HG02870 (cell line): Measurements from ENCODE around the gene CCDC174.
A peak's percentile ranks its signal among the peaks of the same experiment; 100 is the strongest.
"Not testable (repeated sequence)": the region's sequence is repeated elsewhere in the genome, so short reads cannot be mapped to it uniquely, and the experiment has no call there.

Experiments
- ATAC-seq: cut with Tn5 transposase; IDR thresholded peaks from one replicate; pipeline ENCODE4 v1.9.1; 2021; ENCODE audit warnings: mild to moderate bottlenecking, moderate library complexity; ENCODE audit not compliant: unreplicated experiment

The CCDC174 gene

DNA sequence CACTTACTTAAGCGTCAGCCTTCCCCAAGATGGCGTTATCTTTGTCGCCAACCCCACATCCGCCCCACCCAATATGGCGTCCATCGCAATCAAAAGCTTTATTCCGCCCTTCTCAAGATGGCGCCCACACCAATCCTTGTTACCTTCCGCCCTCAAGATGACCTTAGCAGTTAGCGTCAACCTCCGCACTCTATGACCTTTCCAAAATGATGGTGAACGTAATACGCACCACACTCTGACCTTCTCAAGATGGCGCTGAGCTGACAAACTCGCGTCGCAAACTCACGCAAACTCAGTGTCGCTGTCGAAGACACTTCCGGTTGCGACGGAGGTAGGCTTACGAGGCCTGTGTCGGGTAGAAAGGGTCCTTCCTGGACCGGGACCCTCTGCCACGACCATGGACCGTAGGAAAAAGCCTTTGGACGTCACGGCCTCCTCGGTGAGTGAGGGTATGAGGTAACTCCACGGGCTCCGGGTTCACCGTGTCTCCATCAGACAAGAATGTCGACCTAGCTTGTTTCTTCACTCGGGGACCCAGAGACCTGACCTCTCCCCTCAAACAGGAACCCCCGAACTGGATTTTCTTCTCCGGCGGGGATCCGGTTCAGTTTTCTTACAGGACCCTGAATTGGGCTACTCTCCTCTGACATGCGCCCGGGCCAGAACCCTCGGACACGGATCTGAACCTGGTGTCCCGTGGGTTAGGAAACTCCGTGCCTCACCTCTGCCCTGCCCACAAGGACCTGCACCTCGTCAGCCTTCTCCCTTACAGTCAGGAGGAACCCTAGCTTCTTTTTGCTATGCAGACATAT, at the start of gene CCDC174:
TSS of gene CCDC174 (plus strand) at position 323 of the 812 bp plus-strand sequence. CDS start at position 398, 75 bp downstream.
- peak; percentile 99 for ATAC-seq

DNA sequence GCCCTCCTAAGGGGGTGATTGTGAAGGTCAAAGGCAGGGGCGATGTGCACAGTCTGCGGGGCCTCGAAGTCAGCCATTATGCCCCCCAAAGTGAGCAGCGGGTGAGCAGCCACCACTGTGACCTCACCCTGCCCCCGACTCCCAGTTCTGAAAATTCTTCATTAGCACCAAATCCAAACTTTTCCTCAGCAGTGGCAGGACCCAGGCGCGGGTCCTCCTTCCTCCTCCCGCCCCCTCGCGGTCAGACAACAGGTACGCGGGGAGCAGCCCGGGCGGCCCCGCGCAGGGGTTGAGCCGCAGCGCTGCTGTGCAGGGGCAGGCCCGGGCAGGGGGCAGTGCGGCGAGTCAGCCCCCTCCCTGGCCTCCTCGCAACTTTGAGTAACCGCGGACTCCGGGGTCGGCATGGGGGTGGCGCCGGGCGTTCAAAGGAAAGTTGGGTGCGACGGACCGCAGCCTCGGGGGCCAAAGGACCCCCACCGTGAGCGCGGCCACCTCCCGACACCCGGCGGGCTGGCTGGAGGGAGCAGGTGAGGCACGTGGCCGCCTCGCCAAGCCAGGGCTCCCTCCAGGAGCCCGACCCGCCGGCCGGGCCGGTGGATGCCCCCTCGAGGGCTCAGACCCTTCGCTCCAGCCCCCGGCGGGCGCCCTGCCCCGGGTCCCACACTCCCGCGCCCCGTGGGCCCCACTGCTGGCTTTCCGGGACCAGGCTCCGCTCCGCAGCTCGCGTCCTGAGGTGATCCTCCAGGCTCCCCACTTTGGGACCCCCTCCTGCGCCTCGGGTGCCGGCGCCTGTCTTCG, 49.4 kb upstream of the CCDC174 start:
- ATAC-seq, result no peak

DNA sequence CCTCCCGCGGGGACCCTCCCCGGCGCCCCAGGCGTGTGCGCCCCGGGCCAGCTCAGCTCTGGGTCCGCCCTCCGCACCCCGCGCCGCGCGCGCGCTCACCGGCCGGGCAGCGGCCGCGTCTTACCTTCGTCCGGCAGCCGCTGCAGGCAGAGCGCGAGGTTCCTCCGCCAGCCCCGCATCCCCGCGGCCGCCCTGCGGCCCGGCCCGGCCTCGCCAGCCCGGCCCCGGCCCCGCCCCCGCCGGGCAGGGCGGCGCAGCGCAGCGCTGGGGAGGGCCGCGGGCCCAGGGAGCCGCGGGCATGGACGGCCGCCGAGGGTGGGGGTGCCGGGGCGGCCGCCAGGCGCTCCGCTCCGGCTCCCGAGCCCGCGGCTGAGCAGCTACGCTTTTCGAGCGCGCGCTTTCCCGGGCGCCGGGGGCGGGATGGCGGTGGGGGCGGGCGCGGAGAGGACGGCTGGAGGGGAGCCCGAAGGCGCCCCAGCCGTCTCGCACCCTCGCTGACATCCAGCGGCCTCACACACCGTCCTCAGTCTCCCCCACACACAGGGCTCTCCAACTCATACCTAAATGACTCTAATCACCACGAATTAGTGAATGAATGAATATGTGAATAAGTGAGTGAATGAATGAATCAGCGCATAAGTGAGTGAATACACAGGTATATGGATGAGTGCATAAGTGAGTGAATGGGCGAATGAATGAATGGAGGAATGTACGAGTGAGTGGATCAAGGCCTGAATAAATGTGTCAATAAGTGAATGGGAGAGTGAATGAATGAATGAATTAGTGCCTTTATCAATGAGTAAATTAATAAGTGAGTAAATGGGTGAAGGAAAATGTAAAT, 48.5 kb upstream of the CCDC174 start:
- ATAC-seq, result no peak

DNA sequence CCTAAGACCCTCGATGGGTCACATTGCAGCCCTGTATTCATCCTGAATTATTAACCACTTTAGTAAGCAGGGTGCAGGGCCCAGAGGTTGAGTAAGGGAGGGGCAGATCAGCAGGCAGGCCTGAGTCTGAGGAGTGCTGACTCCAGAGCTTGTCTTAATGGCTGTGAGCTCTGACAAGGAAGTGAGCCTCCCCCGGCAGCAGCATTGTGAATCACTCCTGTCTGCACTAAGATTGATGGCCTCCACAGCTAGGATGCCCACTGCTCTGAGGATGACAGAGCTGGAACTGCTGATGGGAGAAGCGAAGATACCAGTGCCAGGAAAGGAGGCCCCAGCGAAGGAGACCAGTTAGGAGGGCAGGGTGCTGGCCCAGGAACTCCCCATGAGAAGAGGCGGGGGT, 46.5 kb upstream of the CCDC174 start:
- ATAC-seq, result no peak

DNA sequence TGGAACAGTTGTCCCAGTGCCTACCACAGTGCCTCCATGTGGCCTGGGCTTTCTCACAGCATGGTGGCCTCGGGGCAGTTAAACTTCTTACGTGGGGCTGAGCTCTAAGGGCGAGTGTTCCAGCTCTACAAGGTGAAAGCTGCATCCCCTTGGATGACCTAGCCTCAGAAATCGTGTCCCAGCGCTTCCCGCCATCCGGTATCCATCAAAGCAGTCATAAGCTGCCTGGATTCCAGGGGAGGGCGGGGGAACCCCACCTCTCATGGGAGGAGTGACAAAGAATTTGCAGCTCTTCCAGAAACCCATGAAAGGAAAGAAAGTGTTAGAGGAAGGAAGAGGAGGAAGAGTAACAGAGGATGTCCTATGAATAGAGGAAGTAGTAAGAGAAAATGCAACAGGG, 45.8 kb upstream of the CCDC174 start:
- no peak for ATAC-seq

DNA sequence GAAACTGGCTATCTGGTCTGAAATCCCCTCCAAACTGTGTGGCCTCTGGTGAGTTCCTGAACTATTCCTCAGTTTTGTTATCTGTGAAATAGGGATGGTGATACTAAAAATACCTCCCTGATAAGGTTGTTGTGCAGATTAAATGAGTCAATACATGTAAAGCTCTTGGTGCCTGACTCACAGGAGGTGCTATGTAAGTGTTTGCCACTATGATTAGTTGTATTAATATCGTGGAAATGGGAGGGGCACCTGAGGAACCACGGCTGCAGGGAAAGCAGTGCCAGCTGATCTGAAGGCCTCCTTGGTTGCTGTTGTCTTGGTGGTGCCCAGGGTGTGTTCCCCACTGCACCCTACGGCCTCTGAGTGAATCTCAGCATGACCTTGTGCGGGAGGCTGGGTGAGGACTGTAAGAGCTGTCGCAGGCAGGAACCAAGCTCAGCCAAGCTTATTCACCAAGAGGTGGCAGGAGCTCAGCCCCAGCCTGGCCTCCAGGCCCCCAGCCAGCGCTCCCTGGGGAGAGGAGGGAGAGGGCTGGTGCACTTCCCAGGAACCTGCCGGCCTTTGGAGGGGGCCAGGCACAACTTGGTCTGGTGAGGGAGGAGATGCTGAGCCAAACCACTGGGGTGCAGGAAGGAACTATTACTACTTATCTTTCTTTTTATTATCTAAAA, 44.8 kb upstream of the CCDC174 start:
- ATAC-seq, result no peak

DNA sequence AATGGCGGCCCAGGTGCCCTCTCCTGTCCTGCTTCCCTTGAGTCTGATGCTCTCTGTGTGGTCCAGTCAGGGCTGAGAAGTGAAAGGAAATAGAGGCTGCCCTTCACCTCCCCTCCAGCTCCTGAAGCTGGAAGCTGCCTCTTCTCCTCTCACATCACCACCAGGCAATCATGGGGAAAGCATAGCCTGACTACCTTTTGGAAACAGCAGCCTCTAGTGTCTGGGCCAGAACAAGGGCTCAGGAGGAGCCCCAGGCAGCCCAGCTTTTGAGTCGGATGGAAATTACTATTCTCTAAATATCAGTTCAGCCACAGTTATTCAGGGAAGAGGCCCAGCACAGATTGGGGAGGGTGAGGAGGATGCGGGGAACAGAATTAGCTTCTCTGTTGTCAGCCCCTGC, 43.3 kb upstream of the CCDC174 start:
- ATAC-seq, result no peak

DNA sequence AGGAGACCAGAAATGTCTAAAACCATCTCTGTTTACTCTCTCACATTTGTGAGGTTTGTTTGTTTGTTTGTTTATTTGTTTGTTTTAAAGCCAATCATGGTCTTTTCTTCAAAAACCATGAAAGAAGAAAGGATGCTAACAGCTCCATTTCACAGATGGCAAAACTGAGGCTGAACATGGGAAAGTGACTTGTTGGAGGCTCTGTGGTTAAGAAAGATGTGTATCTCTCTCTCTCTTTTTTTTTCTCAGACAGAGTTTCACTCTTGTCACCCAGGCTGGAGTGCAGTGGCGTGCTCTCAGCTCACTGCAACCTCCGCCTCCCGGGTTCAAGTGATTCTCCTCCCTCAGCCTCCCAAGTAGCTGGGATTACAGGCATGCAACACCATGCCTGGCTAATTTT, 42.5 kb upstream of the CCDC174 start:
- not testable (repeated sequence) for ATAC-seq

DNA sequence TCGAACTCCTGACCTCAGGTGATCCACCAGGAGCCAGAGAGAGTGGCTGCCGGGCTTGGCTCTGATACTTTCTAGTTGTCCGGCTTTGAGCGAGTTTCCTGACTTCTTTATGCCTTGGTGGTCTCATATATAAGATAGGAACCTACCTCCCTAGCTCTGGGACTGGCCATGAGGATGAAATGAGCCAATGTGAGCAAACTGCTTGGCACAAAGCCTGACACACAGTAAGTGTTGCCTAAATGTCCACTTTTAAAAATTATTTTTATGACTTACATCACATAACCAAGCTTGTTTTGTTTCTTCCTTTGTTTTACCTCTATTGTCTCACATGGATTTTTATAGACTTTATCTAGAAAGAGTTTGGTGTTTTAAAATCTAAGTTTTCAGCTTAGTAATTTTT, 42.1 kb upstream of the CCDC174 start:
- no peak for ATAC-seq

DNA sequence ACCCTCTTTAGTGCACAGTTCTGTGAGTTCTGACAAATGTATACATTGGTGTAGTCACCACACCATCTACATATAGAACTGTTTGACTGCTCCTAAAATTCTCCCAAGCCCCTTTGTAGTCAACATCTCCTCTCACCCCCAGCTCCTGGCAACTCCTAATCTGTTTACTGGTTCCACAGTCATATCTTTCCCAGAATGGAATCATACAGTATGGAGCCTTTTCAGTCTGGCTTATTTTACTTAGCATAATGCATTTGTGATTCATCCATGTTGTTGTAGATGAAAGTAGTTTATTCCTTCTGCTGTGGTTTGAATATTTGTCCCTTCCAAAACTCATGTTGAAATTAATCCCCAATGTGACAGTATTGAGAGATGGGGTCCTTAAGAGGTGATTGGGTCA, 41.6 kb upstream of the CCDC174 start:
- no peak for ATAC-seq

DNA sequence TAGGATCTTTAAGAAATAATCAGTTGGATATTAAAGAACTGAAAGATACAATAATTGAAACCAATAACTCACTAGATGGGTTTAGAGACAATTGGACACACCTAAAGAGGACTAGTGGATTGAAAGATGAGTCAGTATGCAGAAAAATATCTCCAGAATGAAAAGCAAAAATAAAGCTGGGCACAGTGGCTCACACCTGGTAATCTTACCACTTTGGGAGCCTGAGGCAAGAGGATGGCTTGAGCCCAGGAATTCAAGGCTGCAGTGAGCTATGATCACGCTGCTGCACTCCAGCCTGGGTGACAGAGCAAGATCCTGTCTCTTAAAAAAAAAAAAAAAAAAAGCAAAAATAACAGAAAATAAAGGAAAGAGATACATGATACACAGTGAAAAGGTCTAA, 37.4 kb upstream of the CCDC174 start:
- ATAC-seq, result no peak

DNA sequence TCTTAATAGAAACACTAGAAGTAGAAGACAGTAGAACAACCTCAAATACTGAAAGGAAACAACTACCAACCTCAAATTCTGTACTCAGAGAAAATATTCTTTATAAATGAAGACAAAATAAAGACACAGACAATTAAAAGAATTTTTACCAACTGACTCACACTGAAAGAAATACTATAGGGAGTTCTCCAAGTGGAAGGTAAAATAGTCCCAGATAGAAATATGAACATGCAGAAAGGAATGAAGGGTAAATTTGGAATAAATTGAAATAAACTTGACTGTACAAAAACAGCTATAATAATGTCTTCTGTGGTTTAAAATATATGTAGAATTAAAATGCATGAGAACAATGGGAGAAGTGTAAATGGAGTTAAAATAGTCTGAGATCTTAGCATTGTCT, 36.7 kb upstream of the CCDC174 start:
- no peak for ATAC-seq

DNA sequence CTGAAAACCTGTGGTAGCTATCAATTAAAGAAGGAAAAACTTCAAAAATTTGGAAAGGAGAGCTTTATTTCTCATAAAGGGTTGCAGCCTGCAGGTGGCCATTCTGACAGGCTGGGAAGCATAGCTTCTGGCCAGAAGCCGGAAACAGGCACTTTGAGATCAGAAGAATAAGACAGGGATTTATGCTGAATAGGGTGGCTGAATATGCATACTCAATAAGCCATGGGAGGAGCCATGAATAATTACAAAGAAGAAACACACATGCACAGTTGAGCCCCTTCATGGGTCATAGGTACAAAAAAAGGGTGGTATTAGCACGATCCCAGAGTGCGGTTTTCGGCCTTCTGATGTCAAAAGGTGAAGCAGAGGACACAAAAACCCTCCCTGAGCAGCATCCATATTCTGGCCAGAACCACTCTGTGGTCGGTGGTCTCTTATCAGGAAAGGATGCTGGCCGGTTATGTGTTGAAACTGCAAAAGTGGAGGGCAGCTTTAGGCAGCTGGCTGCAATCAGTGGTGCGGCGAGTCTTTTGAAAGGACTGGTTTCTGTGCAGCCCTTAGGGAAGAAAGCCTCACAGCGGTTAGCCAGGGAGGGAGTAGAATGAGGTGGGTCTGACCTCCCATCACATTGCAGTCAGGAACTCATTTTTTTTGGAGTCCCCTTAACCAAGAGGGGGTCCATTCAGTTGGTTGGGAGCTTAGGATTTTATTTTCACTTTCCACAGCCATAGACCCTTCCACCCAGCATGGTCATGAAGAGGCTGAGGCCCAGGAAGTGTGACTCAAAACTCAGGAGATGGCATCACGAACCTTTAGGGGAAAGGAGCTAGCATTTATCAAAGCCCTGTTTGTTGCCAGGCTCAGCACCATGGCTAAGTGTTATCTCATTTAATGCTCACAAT, 34.7 kb upstream of the CCDC174 start:
- ATAC-seq, result no peak

DNA sequence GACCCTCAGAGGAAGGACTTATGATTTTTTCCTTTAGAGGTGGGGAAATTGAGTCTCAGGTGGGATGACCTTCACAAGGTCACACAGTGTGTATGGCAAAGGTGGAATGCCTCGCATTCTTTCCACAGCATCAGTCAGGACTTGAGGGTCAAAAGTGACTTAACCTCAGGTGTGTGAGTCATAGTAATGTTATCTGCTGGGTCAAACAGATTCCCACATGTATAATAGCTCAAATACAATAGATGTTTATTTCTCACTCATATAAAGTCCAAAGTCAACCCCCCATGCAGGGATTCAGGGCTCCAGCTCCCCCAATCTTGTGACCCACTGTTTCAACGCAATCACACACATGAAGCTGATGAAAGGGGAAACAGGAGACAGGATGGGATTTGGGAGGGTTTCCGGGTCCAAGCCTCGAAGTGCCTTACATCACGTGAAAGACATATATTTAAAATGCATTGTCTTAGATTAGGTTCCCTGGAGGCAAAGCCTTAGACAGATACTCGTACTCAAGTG, 34.0 kb upstream of the CCDC174 start:
- ATAC-seq, result no peak

DNA sequence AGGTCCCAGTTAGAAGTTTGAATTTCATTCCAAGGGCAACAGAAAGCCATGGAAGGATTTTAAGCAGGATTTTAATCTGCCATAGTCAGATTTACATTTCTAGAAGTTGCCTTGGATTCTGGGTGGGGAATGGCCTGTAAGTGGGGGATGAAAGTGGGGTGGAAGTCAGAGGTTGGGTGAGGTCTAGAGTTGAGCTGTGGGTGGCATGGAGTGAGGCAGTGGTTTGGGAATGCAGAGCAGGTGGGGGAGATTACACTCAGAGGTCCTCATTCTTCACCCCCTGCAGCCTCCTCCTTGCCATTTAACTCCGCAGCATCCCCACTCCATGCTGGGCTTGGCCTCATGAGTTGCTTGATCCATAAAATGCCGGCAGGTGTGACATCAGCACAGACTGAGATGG, 32.0 kb upstream of the CCDC174 start:
- ATAC-seq, result no peak

DNA sequence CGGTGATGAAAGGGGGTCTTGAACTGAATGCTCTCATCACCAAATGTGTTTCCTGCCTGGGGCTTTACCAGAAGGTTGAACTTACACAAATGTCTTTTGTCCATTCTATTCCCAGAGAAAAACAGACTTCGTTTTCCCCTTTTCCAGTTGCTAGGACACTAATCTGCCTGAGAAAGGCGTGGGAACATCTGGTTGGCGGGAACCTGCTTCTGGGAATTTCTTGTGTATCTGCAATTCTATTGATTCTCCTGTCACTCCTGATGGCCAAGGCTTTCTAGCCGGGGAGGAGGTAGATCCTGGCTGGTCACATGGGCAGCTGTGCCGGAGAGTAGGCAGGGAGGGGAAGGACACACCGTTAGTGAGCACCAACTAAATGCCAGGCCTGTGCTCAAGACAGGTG, 31.1 kb upstream of the CCDC174 start:
- ATAC-seq, result no peak

DNA sequence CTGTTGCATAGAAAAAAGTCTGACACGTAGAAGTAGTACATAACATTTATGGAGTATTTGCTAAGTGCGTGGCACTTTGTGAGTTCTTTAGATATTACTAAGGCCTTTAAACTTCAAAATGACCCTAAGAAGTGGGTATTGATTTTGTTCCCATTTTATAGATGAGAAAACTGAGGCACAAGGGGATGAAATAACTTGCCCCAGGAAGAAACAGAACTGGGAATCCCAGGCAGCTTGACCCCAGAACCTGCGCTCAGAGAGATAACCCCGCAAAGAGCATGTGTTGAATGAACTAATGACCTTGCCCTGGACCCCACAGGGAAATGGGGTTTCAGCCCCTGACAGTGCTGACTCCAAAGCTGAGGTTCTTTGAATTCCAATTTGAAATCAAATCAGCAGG, 30.5 kb upstream of the CCDC174 start:
- ATAC-seq, result no peak

DNA sequence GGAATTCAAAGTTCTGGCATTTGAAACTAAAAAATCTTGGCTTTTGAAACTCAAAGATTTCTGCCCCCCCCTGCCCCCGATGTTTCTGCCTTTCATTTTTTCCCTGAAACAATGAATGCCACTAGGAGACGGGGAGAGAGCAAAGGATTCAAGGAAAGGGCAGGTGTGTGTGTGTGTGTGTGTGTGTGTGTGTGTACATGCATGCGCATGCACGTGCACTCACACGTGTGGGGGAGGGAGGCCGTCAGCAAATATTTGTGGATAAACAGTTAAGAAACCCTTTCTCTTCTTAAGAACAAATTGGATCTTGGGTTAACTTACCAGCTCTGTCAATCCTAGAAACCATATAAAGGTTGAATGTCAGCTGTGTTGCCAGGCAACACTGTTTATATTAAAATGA, 29.2 kb upstream of the CCDC174 start:
- ATAC-seq, result no peak

DNA sequence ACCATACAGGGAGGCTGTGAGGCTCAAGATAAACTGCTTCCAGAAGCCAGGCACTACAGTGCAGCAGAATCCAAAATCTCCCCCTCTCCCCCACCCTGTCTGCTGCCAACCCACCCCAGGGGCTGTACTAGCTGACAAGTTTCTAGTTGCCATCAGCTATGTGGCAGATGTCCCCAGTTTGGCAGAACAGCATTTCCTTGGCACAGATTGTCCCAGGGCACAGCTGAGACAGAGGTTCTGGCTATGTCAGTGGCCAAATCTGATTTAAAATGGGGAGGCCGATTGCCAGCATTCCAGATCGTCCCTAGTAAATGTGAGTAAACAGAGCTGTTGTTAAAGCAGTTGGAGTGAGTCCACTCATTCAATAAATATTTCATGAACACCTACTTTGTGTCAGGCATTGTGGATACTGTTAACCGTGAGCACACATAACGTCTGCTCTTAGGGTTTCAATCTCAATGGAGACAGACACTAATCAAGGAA, 28.0 kb upstream of the CCDC174 start:
- ATAC-seq, result no peak
